B cell (primary cell): Measurements from ENCODE around the gene XRCC1. TPM values are rescaled to one million over a fixed set of nuclear protein-coding genes. Genes with fewer than 3 reads are reported as not detected.
"Not testable (repeated sequence)": the region's sequence is repeated elsewhere in the genome, so short reads cannot be mapped to it uniquely, and the experiment has no call there.

Experiments used
- ATAC-seq: fragments of 200-7000 bp; cut with Tn5 transposase; one replicate; pipeline ENCODE4 v1.10.0; 2021; ENCODE audit warnings: low read depth, mild to moderate bottlenecking, moderate number of reproducible peaks, moderate library complexity
- CTCF ChIA-PET: fragments of 350-600 bp; sonication (Branson Sonifier 250); formaldehyde crosslinking; loops from one replicate; lab custom pipeline; 2021; ENCODE audit warnings: antibody characterized with exemption, inconsistent platforms; lab: Charles Lee
- POLR2A ChIA-PET: fragments of 350-600 bp; sonication (Branson Sonifier 250); formaldehyde crosslinking; loops from one replicate; lab custom pipeline; 2021; ENCODE audit warnings: antibody characterized with exemption; lab: Charles Lee
- DNase-seq: peaks from one replicate; pipeline ENCODE4 v3.0.0; 2013
- H2AFZ ChIP-seq: 2 replicates; pipeline ENCODE4 v1.6.1; 2012; ENCODE audit warnings: mild to moderate bottlenecking, low read depth, low read length; ENCODE audit not compliant: insufficient read depth, poor library complexity, severe bottlenecking
- H3K27ac ChIP-seq, 2 donors: 1 replicate in 1 of 2; 2 replicates in 1 of 2; pipeline ENCODE4 v1.5.1; 2012 to 2013; ENCODE audit warnings: low read length in 2 of 2, mild to moderate bottlenecking in 2 of 2, moderate library complexity in 1 of 2
- H3K27me3 ChIP-seq, 4 experiments: fragments of 200-600 bp in 1 of 4; sonication (generic) in 1 of 4; replicated peaks in 1 of 4; 1 replicate in 2 of 4; 2 replicates in 2 of 4; pipeline versions ENCODE4 v1.6.1 to v1.7.0; 2013 to 2016; ENCODE audit warnings: low read length in 3 of 4, mild to moderate bottlenecking in 2 of 4, mixed read lengths in 1 of 4, moderate library complexity in 1 of 4; ENCODE audit not compliant: insufficient read depth in 4 of 4, control insufficient read depth in 3 of 4; ENCODE audit errors: control extremely low read depth in 1 of 4
- H3K36me3 ChIP-seq, 2 experiments: replicated peaks in 1 of 2; 1 replicate in 1 of 2; 2 replicates in 1 of 2; pipeline versions ENCODE4 v1.6.1 to v1.7.1; 2013; ENCODE audit warnings: low read length in 1 of 2; ENCODE audit not compliant: insufficient read depth in 2 of 2, control insufficient read depth in 1 of 2; ENCODE audit errors: control extremely low read depth in 1 of 2, extremely low read depth in 1 of 2
- H3K4me1 ChIP-seq, 2 donors: fragments of 200-600 bp in 1 of 2; sonication (generic) in 1 of 2; 1 replicate in 1 of 2; 2 replicates in 1 of 2; pipeline versions ENCODE4 v1.5.1 to v1.6.1; 2013 to 2017; ENCODE audit warnings: low read length in 2 of 2; ENCODE audit not compliant: control insufficient read depth in 2 of 2, insufficient read depth in 2 of 2
- H3K4me2 ChIP-seq: replicated peaks from 2 replicates; pipeline ENCODE3; 2012; ENCODE audit warnings: mild to moderate bottlenecking, low read depth, low read length; ENCODE audit not compliant: poor library complexity, severe bottlenecking
- H3K4me3 ChIP-seq, 5 experiments: fragments of 200-600 bp in 1 of 5; sonication (generic) in 1 of 5; 1 replicate in 3 of 5; 2 replicates in 2 of 5; pipeline versions ENCODE4 v1.5.1 to v1.7.0; 2011 to 2016; ENCODE audit warnings: low read length in 4 of 5, mild to moderate bottlenecking in 4 of 5, low read depth in 2 of 5, control low read depth in 1 of 5, moderate library complexity in 1 of 5; ENCODE audit not compliant: insufficient read depth in 1 of 5; ENCODE audit errors: control extremely low read depth in 1 of 5, extremely low read depth in 1 of 5
- H3K79me2 ChIP-seq: fragments of 200-600 bp; sonication (generic); one replicate; pipeline ENCODE4 v1.6.0; 2016; ENCODE audit warnings: low read length; ENCODE audit not compliant: control insufficient read depth, insufficient read depth
- H3K9ac ChIP-seq: fragments of 200-600 bp; sonication (generic); 2 replicates; pipeline ENCODE4 v1.6.1; 2017; ENCODE audit warnings: mild to moderate bottlenecking, low read length, moderate library complexity
- H3K9me3 ChIP-seq, 3 donors: one replicate each; pipeline versions ENCODE4 v1.6.1 to v1.7.1; 2013; ENCODE audit warnings: low read length in 2 of 3; ENCODE audit not compliant: control insufficient read depth in 2 of 3, insufficient read depth in 1 of 3; ENCODE audit errors: control extremely low read depth in 1 of 3
- H4K20me1 ChIP-seq: 2 replicates; pipeline ENCODE4 v1.6.0; 2012; ENCODE audit warnings: mild to moderate bottlenecking, low read length; ENCODE audit not compliant: insufficient read depth, control insufficient read depth, poor library complexity, severe bottlenecking
- H3K27ac Mint-ChIP-seq: one replicate; pipeline ENCODE4 v1.8.0; 2021; ENCODE audit warnings: mixed read lengths
- H3K27me3 Mint-ChIP-seq: one replicate; pipeline ENCODE4 v1.8.0; 2021; ENCODE audit warnings: mixed read lengths
- H3K4me1 Mint-ChIP-seq: one replicate; pipeline ENCODE4 v1.8.0; 2021; ENCODE audit warnings: mixed read lengths
- H3K4me3 Mint-ChIP-seq: one replicate; pipeline ENCODE4 v1.8.0; 2021; ENCODE audit warnings: mixed read lengths
- H3K9me3 Mint-ChIP-seq: one replicate; pipeline ENCODE4 v1.8.0; 2022; ENCODE audit warnings: mixed read lengths; ENCODE audit not compliant: insufficient read depth
- CTCF ChIP-seq: fragments of 200-600 bp; IDR thresholded peaks from one replicate; pipeline ENCODE4 v1.8.0; 2022; ENCODE audit warnings: antibody characterized with exemption, mild to moderate bottlenecking
- EZH2 ChIP-seq: IDR thresholded peaks from 2 replicates; pipeline ENCODE4 v1.6.1; 2012; ENCODE audit warnings: borderline replicate concordance, low read depth, mild to moderate bottlenecking, moderate library complexity, low read length; ENCODE audit not compliant: insufficient read depth, poor library complexity, severe bottlenecking
- WGBS: methylation state at CpG from one replicate; pipeline ENCODE4 v1.1.5; 2013; ENCODE audit warnings: missing lambda C conversion rate; ENCODE audit not compliant: insufficient coverage; 5-methylcytosine and 5-hydroxymethylcytosine counted together
- intact Hi-C: fragments of 100-400 bp; cut with micrococcal nuclease; formaldehyde crosslinking; loops from one replicate; pipeline ENCODE4 v1.10.0; 2022
- polyA plus RNA-seq: library from polyadenylated mRNA; depleted of rRNA; stranded (reverse); fragments of >200 nt; gene quantifications from 2 replicates; pipeline ENCODE4 v1.2.3, GENCODE V29; 2012
- total RNA-seq, 2 donors: library from RNA; stranded (reverse); fragments of 120-200 nt in 1 of 2; gene quantifications; 1 replicate in 1 of 2; 2 replicates in 1 of 2; pipeline versions ENCODE4 v1.2.3 to v1.2.4, GENCODE V29; 2013 to 2022

Gene XRCC1
- total and polyA plus RNA-seq, 2 donors (not counting 1 experiment from before 2014, with no cell fraction given) = 34.6 to 38.2 TPM

DNA sequence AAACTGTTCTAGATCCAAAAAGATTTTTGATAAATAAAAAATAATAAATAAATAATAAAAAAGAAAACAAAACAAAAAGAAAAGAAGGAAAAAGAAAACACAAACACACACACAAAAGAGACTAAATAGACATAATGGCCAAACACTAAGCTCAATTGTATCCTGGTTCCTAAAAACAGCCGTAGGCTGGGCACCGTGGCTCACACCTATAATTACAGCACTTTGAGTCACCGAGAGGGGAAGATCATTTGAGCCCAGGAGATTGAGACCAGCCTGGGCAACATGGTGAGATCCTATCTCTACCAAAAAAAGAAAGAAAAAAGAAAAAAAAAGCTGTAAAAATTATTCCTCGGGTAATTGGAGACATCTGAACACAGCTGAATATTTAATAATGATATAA is 57.3 kb downstream of the XRCC1 start:
- H4K20me1 ChIP-seq = no peaks in the 10 kb centered on the region
- Mint-ChIP-seq H3K27ac (peak overlapping the region; percentile 51), H3K9me3 (no peaks in the 10 kb centered on the region), H3K4me1 (peaks cover 14% of the 10 kb centered on the region), H3K4me3 (peak overlapping the region; percentile 12), H3K27me3 (no peaks in the 10 kb centered on the region)
- ChIA-PET CTCF (interaction anchor here (0.6 to 14.1 kb wide), 17 partner anchors 10 to 292 kb away, joined by 3 to 644 read pairs (median 5); partner anchors contain the start of genes PHLDB3 and ZNF575), POLR2A (interaction anchor here (0.6 to 2.5 kb wide), 7 partner anchors 10 to 1078 kb away, joined by 4 to 18 read pairs (median 6); partner anchors contain the start of gene ZNF575)
- no peak for ATAC-seq
- TF ChIP-seq CTCF (no peak), EZH2 (no peak)
- no peaks in the 10 kb centered on the region for H3K9me3 ChIP-seq
- peak overlapping the region; percentile 14 for H3K4me2 ChIP-seq
- intact Hi-C loops = loop anchor here (5.0 to 10.0 kb wide), 3 partner anchors 41 to 323 kb away; no protein-coding TSS in a partner anchor
- no peaks in the 10 kb centered on the region for H3K36me3 ChIP-seq
- H3K9ac ChIP-seq = no peak overlapping the region
- H3K27ac ChIP-seq = peak overlapping the region in 1 of 2 donors; percentile 36
- H2AFZ ChIP-seq = no peak overlapping the region
- no peak for DNase-seq
- H3K79me2 ChIP-seq = no peaks in the 10 kb centered on the region
- H3K27me3 ChIP-seq = no peaks in the 10 kb centered on the region
- H3K4me3 ChIP-seq = peak overlapping the region in 1 of 5 experiments; percentile 5
- peaks cover 14 to 23% of the 10 kb centered on the region in 2 donors for H3K4me1 ChIP-seq
- 80% methylated on average over 1 of the region's 4 CpGs for WGBS

DNA sequence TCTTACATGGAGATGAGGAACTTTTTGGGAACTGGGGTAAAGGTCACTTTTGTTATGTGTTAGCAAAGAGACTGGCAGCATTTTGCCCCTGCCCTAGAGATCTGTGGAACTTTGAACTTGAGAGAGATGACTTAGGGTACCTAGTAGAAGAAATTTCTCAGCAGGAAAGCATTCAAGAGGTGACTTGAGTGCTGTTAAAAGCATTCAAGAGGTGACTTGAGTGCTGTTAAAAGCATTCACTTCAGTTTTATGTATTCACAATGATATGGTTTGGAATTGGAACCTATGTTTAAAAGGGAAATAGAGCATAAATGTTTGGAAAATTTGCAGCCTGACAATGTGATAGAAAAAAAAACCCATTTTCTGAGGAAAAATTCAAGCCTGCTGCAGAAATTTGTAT is 62.9 kb downstream of the XRCC1 start:
- H3K36me3 ChIP-seq, POLR2A ChIA-PET, H3K4me1 Mint-ChIP-seq, H3K9me3 Mint-ChIP-seq, H3K27ac ChIP-seq, H3K9me3 ChIP-seq, H2AFZ ChIP-seq, H4K20me1 ChIP-seq, H3K9ac ChIP-seq, H3K27me3 Mint-ChIP-seq, H3K27ac Mint-ChIP-seq, ATAC-seq, H3K79me2 ChIP-seq, H3K4me1 ChIP-seq, DNase-seq, H3K4me3 ChIP-seq, H3K4me2 ChIP-seq, H3K27me3 ChIP-seq, H3K4me3 Mint-ChIP-seq: not testable (repeated sequence)
- CTCF ChIA-PET = interaction anchor here (2.1 kb wide), 1 partner anchor 65 kb away, joined by 9 read pairs; no protein-coding TSS in a partner anchor
- intact Hi-C loops = loop anchor here (10.0 kb wide), 1 partner anchor 318 kb away; no protein-coding TSS in a partner anchor
